Measurements from ENCODE around the gene GPLD1.
"Not testable (repeated sequence)": the region's sequence is repeated elsewhere in the genome, so short reads cannot be mapped to it uniquely, and the experiment has no call there.

DNA sequence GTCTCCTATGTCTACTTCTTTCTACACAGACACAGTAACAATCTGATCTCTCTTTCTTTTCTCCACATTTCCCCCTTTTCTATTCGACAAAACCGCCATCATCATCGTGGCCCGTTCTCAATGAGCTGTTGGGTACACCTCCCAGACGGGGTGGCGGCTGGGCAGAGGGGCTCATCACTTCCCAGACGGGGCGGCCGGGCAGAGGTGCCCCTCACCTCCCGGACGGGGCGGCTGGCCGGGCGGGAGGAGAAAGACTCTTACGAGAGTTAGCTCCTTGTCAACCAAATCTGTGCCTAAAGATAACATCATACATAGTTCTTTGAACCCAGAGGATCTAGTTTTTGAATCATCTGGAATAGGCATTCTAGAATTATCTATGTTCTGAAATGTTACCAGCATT, 74.8 kb downstream of the GPLD1 start:
- not testable (repeated sequence) for TF ChIP-seq EZH2 (IDR thresholded peaks at IDR 0.05; ENCODE audit: low read length, unreplicated experiment); EZH2phosphoT487 (IDR thresholded peaks at IDR 0.05; ENCODE audit: borderline replicate concordance, low read length)
- TF ChIP-seq, protein P1, sequence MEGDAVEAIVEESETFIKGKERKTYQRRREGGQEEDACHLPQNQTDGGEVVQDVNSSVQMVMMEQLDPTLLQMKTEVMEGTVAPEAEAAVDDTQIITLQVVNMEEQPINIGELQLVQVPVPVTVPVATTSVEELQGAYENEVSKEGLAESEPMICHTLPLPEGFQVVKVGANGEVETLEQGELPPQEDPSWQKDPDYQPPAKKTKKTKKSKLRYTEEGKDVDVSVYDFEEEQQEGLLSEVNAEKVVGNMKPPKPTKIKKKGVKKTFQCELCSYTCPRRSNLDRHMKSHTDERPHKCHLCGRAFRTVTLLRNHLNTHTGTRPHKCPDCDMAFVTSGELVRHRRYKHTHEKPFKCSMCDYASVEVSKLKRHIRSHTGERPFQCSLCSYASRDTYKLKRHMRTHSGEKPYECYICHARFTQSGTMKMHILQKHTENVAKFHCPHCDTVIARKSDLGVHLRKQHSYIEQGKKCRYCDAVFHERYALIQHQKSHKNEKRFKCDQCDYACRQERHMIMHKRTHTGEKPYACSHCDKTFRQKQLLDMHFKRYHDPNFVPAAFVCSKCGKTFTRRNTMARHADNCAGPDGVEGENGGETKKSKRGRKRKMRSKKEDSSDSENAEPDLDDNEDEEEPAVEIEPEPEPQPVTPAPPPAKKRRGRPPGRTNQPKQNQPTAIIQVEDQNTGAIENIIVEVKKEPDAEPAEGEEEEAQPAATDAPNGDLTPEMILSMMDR (conservative IDR thresholded peaks at IDR 0.05; ENCODE audit: low read depth, low read length) = not testable (repeated sequence)
